ENCODE measurements around the gene JAZF1. TPM values are rescaled to one million over a fixed set of nuclear protein-coding genes. Genes with fewer than 3 reads are reported as not detected.

Gene JAZF1
- polyA plus RNA-seq, 3 donors from 2014 or later: 17.7 to 40.2 (median 25.9) TPM

DNA sequence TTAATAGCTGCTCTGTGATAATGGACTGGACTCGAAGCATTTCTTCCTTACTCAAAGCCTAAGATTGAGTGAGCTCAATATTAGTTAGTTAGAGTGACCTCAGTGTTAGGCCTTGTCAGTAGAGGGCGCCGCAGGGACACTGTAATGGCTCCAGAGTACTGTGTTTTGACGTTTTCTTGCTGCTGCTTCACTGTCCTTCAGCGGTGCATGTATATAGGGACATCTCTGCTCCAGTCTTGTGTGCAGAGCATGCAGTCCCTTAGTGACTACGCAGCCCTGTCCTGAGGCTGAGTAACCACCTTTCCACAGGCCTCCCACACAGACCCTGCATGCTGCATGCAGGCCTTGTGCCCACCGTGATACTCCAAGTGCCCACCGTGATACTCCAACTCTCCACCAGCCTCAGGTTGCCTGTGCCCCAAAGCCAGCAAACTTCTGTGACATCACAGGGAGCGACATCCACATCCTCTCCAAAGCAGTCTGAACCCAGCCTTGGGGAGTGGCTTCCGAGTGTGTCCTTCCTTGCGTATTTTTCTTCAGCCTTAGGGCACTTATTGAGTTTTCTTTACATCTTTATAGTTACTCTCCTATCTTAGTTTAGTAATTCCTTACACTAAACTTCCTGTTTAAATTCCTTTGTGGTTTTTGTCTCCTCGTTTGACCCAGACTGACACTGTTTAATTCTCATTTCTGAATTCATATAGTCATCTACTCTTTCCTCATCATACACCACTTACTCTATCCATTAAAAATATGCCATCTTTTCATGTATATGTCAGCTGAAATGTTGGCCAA is 118.2 kb downstream of the JAZF1 start:
- peaks cover 0 to 2% (median 0%) of the 10 kb centered on the region in 3 donors for H3K27me3 Mint-ChIP-seq (ENCODE audit: low read depth in 3 of 3)

DNA sequence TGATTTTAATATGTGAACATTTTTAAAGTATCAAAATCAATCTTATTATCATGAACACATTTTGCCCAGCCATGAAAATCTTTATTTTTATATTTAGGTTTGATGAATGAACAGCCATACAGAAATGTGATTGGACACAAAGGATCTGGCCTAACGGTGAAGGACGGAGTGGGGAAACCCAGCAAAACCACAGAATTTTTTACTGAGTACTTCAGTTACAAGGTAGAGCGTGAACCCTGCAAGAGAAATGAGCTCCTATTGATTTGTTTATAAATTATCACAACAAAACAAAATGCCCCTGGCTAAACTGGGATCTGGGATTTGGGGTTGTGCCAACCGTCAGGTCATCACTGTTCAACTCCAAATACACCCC is 118.8 kb downstream of the JAZF1 start:
- Mint-ChIP-seq H3K4me3 (no peak overlapping the region), H3K36me3 (peaks cover 0 to 3% (median 0%) of the 10 kb centered on the region in 3 donors), H3K27ac (peak overlapping the region in 1 of 6 donors; percentile 41), H3K27me3 (ENCODE audit: low read depth in 3 of 3) (peaks cover 0 to 2% (median 0%) of the 10 kb centered on the region in 3 donors), H3K4me1 (peaks cover 39 to 83% of the 10 kb centered on the region in 2 donors), H3K9me3 (no peaks in the 10 kb centered on the region)
- DNase-seq: no peak

More for the DNA sequence above, 118.2 kb downstream of the JAZF1 start:
- H3K36me3 Mint-ChIP-seq: peaks cover 0 to 3% (median 0%) of the 10 kb centered on the region in 3 donors
- H3K9me3 Mint-ChIP-seq: no peaks in the 10 kb centered on the region
- H3K4me3 Mint-ChIP-seq: no peak overlapping the region
- peak; percentile 41 to 49 (median 43) for DNase-seq
- peak overlapping the region in 2 of 6 donors; percentile 3 to 41 for H3K27ac Mint-ChIP-seq
- H3K4me1 Mint-ChIP-seq: peaks cover 40 to 83% of the 10 kb centered on the region in 2 donors

DNA sequence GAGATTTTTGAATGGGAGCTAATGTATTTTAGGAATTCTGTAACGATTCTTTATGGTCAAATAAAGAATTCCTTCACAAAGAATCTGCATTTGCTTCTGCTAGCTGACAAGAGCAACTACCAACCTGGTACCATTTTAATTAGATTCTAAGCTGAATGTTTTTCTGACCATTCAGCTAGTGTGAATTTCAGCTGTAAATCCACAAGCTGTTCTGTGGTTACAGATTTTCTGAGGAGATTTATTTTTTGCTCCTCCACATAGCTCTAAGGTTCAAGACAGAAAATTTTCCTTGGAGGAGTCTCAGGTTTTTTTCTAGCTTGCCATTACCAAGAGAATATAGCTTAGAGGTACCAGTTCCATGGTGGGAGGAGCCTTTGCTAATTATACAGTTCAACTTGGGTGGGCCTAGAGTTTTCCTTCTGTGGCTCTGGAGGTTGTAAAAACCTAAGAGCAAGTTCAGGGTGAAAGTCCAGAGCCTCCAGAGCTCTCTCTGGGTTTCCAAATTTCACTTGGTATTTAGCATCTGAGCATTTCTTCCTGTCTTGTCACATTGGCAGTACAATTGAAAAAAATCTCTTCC is 120.1 kb downstream of the JAZF1 start:
- peaks cover 0 to 2% (median 0%) of the 10 kb centered on the region in 3 donors for H3K27me3 Mint-ChIP-seq (ENCODE audit: low read depth in 3 of 3)
- H3K4me1 Mint-ChIP-seq: peaks cover 50 to 89% of the 10 kb centered on the region in 2 donors
- H3K36me3 Mint-ChIP-seq: peaks cover 0 to 3% (median 0%) of the 10 kb centered on the region in 3 donors
- no peak for DNase-seq
- H3K4me3 Mint-ChIP-seq: no peak overlapping the region
- H3K27ac Mint-ChIP-seq: peak overlapping the region in 2 of 6 donors; percentile 29 to 42
- H3K9me3 Mint-ChIP-seq: no peaks in the 10 kb centered on the region

DNA sequence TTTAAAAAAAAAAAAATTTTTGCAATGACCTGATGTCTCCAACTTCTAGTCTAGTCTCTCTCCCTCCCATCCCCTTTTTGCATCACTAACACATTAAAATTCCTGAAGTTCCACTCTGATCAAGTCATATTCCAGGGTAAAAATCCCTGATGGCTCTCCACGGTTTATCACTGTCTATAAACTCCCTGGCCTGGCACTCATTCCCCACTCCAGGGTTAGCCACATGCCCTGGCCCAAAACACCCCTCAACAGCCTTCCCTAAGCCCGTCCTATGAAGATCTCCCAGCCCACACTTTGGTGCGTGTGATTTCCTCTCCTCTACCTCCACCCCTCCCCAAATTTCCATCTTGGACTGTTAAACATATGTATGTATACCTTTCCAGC is 125.4 kb downstream of the JAZF1 start:
- H3K27me3 Mint-ChIP-seq (ENCODE audit: low read depth in 3 of 3): peaks cover 0 to 4% (median 2%) of the 10 kb centered on the region in 3 donors
- peak overlapping the region in 4 of 6 donors; percentile 29 to 78 (median 59) for H3K27ac Mint-ChIP-seq
- peak overlapping the region in 4 of 5 donors; percentile 5 to 68 (median 48) for H3K4me3 Mint-ChIP-seq
- no peaks in the 10 kb centered on the region for H3K9me3 Mint-ChIP-seq
- H3K36me3 Mint-ChIP-seq: peaks cover 0 to 3% (median 0%) of the 10 kb centered on the region in 3 donors
- H3K4me1 Mint-ChIP-seq: peaks cover 57 to 79% of the 10 kb centered on the region in 2 donors
- no peak for DNase-seq

DNA sequence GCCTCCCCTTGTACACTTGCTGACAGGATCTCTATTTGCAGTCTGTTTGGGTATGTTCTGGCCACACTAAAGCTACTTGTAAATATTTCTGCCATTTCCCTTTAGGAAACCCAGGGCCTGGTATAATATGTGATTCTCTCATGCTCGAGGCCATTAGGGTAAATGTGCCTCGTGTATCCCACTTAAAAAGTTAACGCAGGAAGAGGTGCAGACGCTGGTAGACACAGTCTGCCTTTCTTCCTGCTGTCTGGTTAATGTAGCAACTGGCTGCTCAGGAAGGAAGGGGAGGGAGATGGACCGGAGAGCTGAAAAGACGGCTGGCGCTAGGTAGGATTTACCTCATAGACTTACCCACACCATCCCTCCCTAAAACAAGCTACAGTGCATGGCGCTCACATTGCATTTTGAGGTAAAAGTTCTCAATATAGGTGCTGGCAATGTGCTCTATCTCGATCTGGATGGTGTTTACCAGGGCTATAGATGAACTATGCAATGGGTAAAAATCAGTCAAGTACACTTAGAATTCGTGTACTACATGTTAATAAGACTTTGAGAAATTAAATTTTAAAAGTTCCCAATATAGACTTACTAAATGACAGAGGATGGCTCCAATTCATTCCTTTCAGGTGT is 125.9 kb downstream of the JAZF1 start:
- Mint-ChIP-seq H3K36me3 (peaks cover 0 to 3% (median 0%) of the 10 kb centered on the region in 3 donors), H3K4me1 (peaks cover 54 to 74% of the 10 kb centered on the region in 2 donors), H3K9me3 (no peaks in the 10 kb centered on the region), H3K27me3 (ENCODE audit: low read depth in 3 of 3) (peaks cover 0 to 4% (median 4%) of the 10 kb centered on the region in 3 donors), H3K27ac (peak overlapping the region; percentile 2 to 60 (median 36)), H3K4me3 (peak overlapping the region in 4 of 5 donors; percentile 10 to 18 (median 14))
- peak; percentile 34 to 47 (median 39) for DNase-seq

DNA sequence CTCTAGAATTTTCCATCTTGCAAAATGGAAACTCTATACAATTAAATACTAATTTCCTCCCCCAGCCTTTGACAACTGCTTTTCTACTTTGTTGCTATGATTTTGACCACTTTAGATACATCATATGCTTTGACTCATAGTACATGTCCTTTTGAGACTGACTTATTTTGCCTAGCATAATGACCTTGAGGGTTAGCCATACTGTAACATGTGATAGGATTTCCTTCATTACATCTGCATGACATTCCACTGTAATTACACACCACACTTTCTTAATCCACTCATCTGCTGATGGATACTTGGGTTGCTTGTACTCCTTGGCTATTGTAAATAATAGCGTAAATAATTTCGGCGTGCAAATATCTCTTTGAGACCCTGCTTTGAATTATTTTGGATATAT is 127.7 kb downstream of the JAZF1 start:
- Mint-ChIP-seq H3K9me3 (no peaks in the 10 kb centered on the region), H3K4me1 (peaks cover 53 to 65% of the 10 kb centered on the region in 2 donors), H3K27me3 (ENCODE audit: low read depth in 3 of 3) (peaks cover 0 to 4% (median 4%) of the 10 kb centered on the region in 3 donors), H3K4me3 (no peak overlapping the region), H3K27ac (peak overlapping the region in 1 of 6 donors; percentile 60), H3K36me3 (no peaks in the 10 kb centered on the region)
- no peak for DNase-seq

DNA sequence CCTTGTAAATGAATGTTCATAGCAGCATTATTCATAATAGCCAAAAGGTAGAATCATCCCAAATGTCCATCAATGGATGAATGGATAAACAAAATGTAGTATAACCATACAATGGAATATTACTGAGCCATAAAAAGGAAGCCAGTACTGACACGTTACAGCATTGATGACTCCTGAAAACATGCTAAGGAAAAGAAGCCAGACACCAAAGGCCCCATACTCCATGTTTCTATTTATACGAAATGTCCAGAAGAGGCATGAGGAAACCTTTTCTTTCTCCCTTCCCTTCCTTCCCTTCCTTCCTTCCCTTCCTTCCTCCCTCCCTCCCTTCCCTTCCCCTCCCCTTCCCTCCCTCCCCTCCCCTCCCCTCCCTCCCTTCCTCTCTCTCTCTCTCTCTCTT is 131.9 kb downstream of the JAZF1 start:
- DNase-seq: no peak
- no peaks in the 10 kb centered on the region for H3K36me3 Mint-ChIP-seq
- no peaks in the 10 kb centered on the region for H3K9me3 Mint-ChIP-seq
- peaks cover 33 to 36% of the 10 kb centered on the region in 2 donors for H3K4me1 Mint-ChIP-seq
- no peak overlapping the region for H3K4me3 Mint-ChIP-seq
- peaks cover 0 to 2% (median 1%) of the 10 kb centered on the region in 3 donors for H3K27me3 Mint-ChIP-seq (ENCODE audit: low read depth in 3 of 3)
- H3K27ac Mint-ChIP-seq: no peak overlapping the region

DNA sequence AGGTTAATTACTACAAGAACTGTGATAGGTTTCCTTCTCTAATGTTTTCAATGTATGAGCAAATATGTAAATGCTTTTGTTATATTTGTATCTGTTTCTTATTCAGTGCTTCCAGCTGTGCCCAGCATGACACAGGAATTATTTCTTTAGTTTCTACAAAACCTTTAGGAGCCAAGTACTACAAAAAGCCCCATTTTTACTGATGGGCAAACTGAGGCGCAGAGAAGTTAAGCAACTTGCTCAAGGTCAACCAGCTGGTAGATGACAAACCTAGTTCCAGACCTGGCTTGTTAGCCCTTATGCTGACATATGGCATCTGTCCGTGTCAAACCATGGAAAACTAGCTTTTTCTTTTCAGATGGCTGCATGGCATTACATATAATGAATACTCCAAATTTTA is 134.6 kb downstream of the JAZF1 start:
- DNase-seq: no peak
- Mint-ChIP-seq H3K27ac (peak overlapping the region in 1 of 6 donors; percentile 35), H3K4me3 (no peak overlapping the region), H3K4me1 (peaks cover 23 to 27% of the 10 kb centered on the region in 2 donors), H3K36me3 (peaks cover 0 to 4% (median 0%) of the 10 kb centered on the region in 3 donors), H3K27me3 (ENCODE audit: low read depth in 3 of 3) (peaks cover 0 to 2% (median 1%) of the 10 kb centered on the region in 3 donors), H3K9me3 (no peaks in the 10 kb centered on the region)

DNA sequence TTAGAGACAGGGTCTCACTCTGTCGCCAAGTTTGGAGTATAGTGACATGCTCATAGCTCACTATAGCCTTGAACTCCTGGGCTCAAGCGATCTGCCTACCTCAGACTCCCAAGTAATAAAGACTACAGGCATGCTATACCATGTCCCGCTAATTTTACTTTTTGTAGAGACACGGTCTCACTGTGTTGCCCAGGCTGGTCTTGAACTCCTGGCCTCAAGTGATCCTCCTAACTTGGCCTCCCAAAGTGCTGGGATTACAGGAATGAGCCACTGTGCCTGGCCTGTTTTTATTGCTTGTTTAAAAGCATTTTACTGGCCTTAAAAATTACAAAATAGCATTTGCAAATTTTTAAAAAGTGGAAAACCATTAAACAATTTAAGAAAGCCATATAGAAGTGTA is 135.0 kb downstream of the JAZF1 start:
- Mint-ChIP-seq H3K36me3 (peaks cover 0 to 4% (median 0%) of the 10 kb centered on the region in 3 donors), H3K4me3 (no peak overlapping the region), H3K27ac (peak overlapping the region in 1 of 6 donors; percentile 35), H3K4me1 (peaks cover 23 to 31% of the 10 kb centered on the region in 2 donors), H3K9me3 (no peaks in the 10 kb centered on the region), H3K27me3 (ENCODE audit: low read depth in 3 of 3) (peaks cover 0 to 2% (median 1%) of the 10 kb centered on the region in 3 donors)
- DNase-seq: no peak

DNA sequence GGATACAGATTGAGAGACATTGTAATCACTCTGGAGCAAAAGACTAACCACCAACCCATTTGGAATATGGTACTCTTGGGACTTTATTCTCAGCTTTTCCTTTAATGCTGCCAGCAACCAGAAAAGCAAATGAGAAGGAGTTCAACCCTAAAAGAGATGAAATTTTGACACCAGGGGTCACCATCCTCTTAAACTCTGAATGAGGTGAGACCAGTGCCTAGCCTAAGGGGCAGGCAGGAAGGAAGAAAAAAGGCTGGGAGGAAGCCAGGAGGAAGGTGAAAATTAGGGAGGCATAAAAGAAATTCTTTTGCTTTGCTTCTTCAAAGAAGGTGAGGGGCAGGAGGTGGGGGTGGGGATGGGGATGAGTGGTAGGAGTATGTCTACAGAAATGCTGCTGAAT is 135.8 kb downstream of the JAZF1 start:
- peaks cover 0 to 2% (median 1%) of the 10 kb centered on the region in 3 donors for H3K27me3 Mint-ChIP-seq (ENCODE audit: low read depth in 3 of 3)
- no peak for DNase-seq
- no peaks in the 10 kb centered on the region for H3K9me3 Mint-ChIP-seq
- H3K4me1 Mint-ChIP-seq: peaks cover 26 to 39% of the 10 kb centered on the region in 2 donors
- H3K4me3 Mint-ChIP-seq: no peak overlapping the region
- H3K27ac Mint-ChIP-seq: peak overlapping the region in 1 of 6 donors; percentile 35
- H3K36me3 Mint-ChIP-seq: peaks cover 0 to 4% (median 0%) of the 10 kb centered on the region in 3 donors

DNA sequence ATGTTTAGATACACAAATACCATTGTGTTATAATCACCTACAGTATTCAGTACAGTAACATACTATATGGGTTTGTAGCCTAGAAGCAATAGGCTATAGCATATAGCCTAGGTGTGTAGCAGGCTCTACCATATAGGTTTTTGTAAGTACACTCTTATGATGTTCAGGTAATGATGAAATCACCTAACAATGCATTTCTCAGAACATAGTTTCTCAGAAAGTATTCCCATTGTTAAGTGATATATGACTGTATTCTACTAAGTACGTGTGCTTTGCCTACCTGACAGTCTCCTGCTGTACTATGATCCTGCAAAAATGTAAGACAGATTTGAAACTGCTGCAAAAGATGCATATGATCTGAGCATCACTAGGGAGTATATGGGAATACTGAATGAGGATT is 137.9 kb downstream of the JAZF1 start:
- H3K27ac Mint-ChIP-seq: no peak overlapping the region
- H3K4me3 Mint-ChIP-seq: no peak overlapping the region
- DNase-seq: no peak
- H3K4me1 Mint-ChIP-seq: peaks cover 39 to 59% of the 10 kb centered on the region in 2 donors
- peaks cover 0 to 1% (median 0%) of the 10 kb centered on the region in 3 donors for H3K27me3 Mint-ChIP-seq (ENCODE audit: low read depth in 3 of 3)
- no peaks in the 10 kb centered on the region for H3K9me3 Mint-ChIP-seq
- H3K36me3 Mint-ChIP-seq: peaks cover 0 to 4% (median 0%) of the 10 kb centered on the region in 3 donors

DNA sequence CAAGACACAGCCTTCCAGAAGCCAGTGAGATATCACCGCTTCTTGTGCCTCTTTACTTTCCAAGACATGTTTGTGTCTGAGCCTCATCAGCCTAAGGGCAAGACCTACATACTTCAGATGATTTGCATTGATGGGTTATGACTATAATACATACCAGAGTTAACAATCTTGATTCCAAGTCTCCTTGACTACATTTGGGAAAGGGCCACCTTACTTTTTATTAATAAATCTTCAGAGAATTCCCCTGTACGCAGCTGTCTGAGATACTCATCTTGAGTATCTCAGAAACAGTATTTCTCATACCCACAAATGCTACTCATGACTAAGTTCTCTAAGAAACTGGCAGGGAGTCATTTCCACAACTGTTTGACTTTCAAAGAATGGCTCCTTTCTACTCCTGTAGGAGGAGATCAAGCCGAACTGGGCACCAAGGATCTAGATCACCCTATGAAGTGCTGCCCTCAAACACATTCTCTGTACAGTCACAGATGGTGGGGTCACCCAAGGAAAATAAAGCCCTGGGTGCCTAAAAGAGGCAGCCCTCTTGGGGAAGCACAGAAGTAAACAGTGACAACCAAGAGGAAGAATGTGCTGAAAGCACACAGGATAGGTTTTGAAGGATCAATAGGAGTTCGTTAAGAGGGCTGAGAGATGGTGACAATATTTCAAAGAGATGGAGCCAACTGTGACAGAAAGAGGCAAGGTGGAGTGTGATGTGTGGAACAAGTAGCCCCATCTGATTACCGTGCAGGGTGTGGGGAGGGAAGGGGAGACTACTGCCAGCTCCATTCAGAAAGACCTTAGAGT is 138.9 kb downstream of the JAZF1 start:
- no peaks in the 10 kb centered on the region for H3K9me3 Mint-ChIP-seq
- H3K27ac Mint-ChIP-seq: no peak overlapping the region
- no peak overlapping the region for H3K4me3 Mint-ChIP-seq
- peaks cover 0 to 4% (median 0%) of the 10 kb centered on the region in 3 donors for H3K36me3 Mint-ChIP-seq
- H3K27me3 Mint-ChIP-seq (ENCODE audit: low read depth in 3 of 3): peaks cover 0 to under 1% (median 0%) of the 10 kb centered on the region in 3 donors
- H3K4me1 Mint-ChIP-seq: peaks cover 47 to 69% of the 10 kb centered on the region in 2 donors
- DNase-seq: no peak

All from immature natural killer cell (primary cell).